GM06990 (cell line): ENCODE results near the gene RNF125.

ENCODE experiments used
- DNase-seq: peaks from one replicate; pipeline ENCODE4 v3.0.0-alpha.2; 2011; ENCODE audit not compliant: insufficient read length; ENCODE audit errors: extremely low read depth
- H3K27me3 ChIP-seq: replicated peaks from 2 replicates; pipeline ENCODE4 v1.6.0; 2011; ENCODE audit warnings: low read length; ENCODE audit not compliant: control insufficient read depth, insufficient read depth
- H3K36me3 ChIP-seq: 2 replicates; pipeline ENCODE4 v1.5.1; 2011; ENCODE audit warnings: low read length; ENCODE audit not compliant: control insufficient read depth, insufficient read depth
- H3K4me3 ChIP-seq: replicated peaks from 2 replicates; pipeline ENCODE4 v1.5.1; 2011; ENCODE audit warnings: low read depth, mild to moderate bottlenecking, control low read depth, low read length
- TF ChIP-seq, protein P1 (sequence below): IDR thresholded peaks from 2 replicates; pipeline ENCODE4 v1.5.1; 2011; ENCODE audit warnings: low read length, control low read depth, mild to moderate bottlenecking, inconsistent platforms; ENCODE audit not compliant: insufficient read depth, poor library complexity, severe bottlenecking

The RNF125 gene

DNA sequence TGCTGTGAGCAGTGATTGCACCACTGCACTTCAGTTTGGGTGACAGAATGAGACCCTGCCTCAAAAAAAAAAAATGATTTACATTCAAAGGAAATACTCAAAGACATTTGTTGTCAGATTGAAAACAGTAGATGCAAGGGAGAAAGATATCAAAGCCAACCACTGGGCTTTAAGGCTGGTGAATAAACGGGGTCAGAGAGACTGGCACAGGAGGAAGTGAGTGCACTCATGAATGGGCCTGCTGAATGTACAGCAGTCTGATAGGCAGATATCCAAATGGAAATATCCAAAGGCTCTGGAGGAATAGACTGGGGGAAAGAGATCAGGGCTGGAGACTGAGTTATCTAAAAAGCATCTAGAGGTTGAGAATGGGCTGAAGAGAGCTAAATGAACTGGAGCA lies 10.9 kb downstream of the RNF125 start:
- H3K36me3 ChIP-seq: no peaks in the 10 kb centered on the region
- TF ChIP-seq, protein P1, sequence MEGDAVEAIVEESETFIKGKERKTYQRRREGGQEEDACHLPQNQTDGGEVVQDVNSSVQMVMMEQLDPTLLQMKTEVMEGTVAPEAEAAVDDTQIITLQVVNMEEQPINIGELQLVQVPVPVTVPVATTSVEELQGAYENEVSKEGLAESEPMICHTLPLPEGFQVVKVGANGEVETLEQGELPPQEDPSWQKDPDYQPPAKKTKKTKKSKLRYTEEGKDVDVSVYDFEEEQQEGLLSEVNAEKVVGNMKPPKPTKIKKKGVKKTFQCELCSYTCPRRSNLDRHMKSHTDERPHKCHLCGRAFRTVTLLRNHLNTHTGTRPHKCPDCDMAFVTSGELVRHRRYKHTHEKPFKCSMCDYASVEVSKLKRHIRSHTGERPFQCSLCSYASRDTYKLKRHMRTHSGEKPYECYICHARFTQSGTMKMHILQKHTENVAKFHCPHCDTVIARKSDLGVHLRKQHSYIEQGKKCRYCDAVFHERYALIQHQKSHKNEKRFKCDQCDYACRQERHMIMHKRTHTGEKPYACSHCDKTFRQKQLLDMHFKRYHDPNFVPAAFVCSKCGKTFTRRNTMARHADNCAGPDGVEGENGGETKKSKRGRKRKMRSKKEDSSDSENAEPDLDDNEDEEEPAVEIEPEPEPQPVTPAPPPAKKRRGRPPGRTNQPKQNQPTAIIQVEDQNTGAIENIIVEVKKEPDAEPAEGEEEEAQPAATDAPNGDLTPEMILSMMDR: no peak
- no peak overlapping the region for H3K4me3 ChIP-seq
- DNase-seq: no peak
- H3K27me3 ChIP-seq: no peaks in the 10 kb centered on the region

DNA sequence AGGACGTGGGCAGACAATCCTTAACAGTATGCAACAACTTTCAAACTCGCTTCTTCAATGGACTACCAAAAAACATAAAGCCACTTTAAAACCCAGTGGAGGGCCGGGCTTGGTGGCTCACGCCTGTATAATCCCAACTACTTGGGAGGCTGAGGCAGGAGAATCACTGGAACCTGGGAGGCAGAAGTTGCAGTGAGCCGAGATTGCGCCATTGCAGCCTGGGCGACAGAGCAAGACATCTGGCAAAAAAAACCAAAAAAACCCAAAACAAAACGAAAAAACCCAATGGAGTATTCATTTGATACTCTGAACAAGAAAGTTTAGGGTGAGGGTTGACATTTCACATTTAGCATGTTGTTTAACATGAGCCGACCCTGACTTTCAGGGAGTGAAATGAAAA lies 14.0 kb downstream of the RNF125 start:
- no peaks in the 10 kb centered on the region for H3K27me3 ChIP-seq

DNA sequence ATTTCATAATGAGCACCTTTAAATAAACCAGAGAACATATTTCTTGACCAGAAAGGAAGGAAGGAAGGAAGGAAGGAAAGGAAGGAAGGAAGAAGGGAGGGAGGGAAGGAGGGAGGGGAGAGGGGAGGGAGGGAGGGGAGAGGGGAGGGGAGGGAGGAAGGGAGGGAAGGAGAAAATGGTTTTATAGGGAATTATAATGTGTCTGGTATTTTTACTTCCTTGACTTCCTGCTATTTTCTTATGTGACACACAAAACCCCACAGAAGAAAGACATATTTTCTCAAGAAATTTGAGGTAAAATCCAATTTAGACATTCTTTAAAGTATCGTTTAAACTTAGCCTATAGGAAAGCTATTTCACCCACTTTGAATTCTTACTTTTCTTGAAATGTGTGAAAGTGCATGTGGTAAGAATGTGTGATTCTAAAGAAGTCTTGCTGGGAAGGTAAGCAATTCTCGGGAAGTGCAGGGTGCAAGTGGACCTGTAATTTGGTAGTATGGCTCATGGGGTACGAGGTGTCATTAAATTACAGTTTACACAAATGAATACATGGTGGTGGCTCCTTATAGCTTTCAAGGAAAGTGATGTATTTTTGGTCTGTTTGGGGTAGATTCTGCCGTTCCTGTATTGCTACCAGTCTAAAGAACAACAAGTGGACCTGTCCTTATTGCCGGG lies 18.0 kb downstream of the RNF125 start:
- no peak for DNase-seq
- TF ChIP-seq, protein P1: no peak
- no peaks in the 10 kb centered on the region for H3K36me3 ChIP-seq
- H3K4me3 ChIP-seq: no peak overlapping the region
- H3K27me3 ChIP-seq: no peaks in the 10 kb centered on the region

More for the DNA sequence above, 14.0 kb downstream of the RNF125 start:
- H3K4me3 ChIP-seq: no peak overlapping the region
- H3K36me3 ChIP-seq: no peaks in the 10 kb centered on the region
- DNase-seq: no peak
- TF ChIP-seq, protein P1: no peak

DNA sequence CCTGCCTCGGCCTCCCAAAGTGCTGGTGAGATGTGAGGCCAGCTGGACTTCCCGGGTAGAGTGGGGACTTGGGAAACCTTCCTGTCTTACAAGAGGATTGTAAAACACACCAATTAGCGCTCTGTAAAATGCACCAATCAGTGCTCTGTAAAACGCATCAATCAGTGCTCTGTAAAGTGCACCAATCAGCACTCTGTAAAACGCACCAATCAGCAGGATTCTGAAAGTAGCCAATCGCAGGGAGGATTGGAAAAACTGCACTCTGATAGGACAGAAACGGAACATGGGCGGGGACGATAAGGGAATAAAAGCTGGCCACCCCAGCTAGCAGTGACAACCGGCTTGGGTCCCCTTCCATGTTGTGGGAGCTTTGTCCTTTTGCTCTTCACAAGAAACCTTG lies 19.0 kb downstream of the RNF125 start:
- H3K4me3 ChIP-seq: no peak overlapping the region

DNA sequence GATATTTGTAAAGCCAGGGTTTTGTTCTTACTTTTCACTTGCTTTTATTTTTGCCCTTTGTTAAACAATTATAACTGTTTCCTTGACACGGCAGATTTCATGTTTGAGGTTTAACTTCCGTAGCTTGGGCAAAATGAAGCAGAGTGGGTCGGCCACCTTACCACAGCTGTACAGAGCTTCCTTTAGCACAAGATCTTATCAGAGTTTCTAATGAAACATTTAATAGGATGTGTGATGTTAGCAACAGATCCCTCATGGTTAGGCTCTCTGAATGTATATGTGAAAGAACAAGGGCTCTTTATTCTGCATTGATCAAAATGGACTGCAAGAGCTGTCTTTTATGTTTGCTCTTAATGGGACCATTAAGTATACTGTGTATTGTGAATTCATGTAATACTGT lies 22.3 kb downstream of the RNF125 start:
- TF ChIP-seq, protein P1: no peak
- DNase-seq: no peak
- H3K36me3 ChIP-seq: no peaks in the 10 kb centered on the region
- no peak overlapping the region for H3K4me3 ChIP-seq
- H3K27me3 ChIP-seq: no peaks in the 10 kb centered on the region

More for the DNA sequence above, 19.0 kb downstream of the RNF125 start:
- TF ChIP-seq, protein P1: no peak
- no peak for DNase-seq
- Histone ChIP-seq H3K36me3 (no peaks in the 10 kb centered on the region), H3K27me3 (no peaks in the 10 kb centered on the region)

DNA sequence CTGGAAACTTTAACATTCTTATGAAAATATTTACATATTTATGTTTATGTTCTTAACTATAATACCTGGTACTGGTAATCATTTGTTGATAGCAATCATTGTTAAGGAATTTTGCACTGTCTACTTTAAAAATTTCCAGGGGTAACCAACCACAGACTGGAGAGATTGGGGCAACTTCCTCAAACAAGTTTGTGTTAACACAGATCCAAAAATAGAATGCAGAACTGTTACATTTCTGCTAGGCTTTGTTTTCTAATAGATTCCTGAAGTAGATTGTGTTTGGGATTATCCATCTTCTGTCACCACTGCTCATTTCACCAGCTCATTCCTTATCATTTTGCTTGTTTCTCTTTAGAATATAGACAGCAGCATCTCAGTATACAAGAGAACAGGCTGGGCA lies 23.7 kb downstream of the RNF125 start:
- H3K27me3 ChIP-seq: no peaks in the 10 kb centered on the region
- no peak overlapping the region for H3K4me3 ChIP-seq
- TF ChIP-seq, protein P1: no peak
- H3K36me3 ChIP-seq: no peaks in the 10 kb centered on the region
- no peak for DNase-seq
